ENCODE data around the gene STX8.

GRCh38 chr17:9479964-9480363 is 95.7 kb downstream of the STX8 start:
- TF ChIP-seq CTCF (IDR thresholded peaks at IDR 0.05) (no peak), POLR2A (IDR thresholded peaks at IDR 0.05) (no peak)
